Neural cell (in vitro differentiated cells): ENCODE measurements around the gene RPL15. TPM values are rescaled to one million over a fixed set of nuclear protein-coding genes. Genes with fewer than 3 reads are reported as not detected.

Source experiments
- H2AFZ ChIP-seq: fragments of 200-600, 300-800 bp; sonication (generic), shearing (Covaris generic); 2 replicates; pipeline ENCODE4 v1.6.0; 2014; ENCODE audit warnings: low read depth, mild to moderate bottlenecking, antibody characterized with exemption, low read length, moderate library complexity
- H3F3A ChIP-seq: fragments of 200-600 bp; shearing (Covaris generic); 2 replicates; pipeline ENCODE4 v1.6.1; 2016; ENCODE audit warnings: mild to moderate bottlenecking, moderate library complexity, mixed read lengths, antibody characterized with exemption, low read length; ENCODE audit not compliant: insufficient read depth, poor library complexity, severe bottlenecking
- H3K27ac ChIP-seq: fragments of 200-600, 300-800 bp; sonication (generic), shearing (Covaris generic); 2 replicates; pipeline ENCODE4 v1.5.1; 2014; ENCODE audit warnings: mild to moderate bottlenecking, low read length, moderate library complexity
- H3K27me3 ChIP-seq: fragments of 300-800, 200-600 bp; sonication (generic), shearing (Covaris generic); 2 replicates; pipeline ENCODE4 v1.6.0; 2014; ENCODE audit warnings: mild to moderate bottlenecking, low read depth, low read length, moderate library complexity; ENCODE audit not compliant: insufficient read depth
- H3K36me3 ChIP-seq: fragments of 300-800, 200-600 bp; sonication (generic), shearing (Covaris generic); 2 replicates; pipeline ENCODE4 v1.5.1; 2014; ENCODE audit warnings: mild to moderate bottlenecking, antibody characterized with exemption, low read length, moderate library complexity; ENCODE audit not compliant: insufficient read depth
- H3K4me2 ChIP-seq: fragments of 300-800, 200-600 bp; sonication (generic), shearing (Covaris generic); 2 replicates; pipeline ENCODE4 v1.6.0; 2014; ENCODE audit warnings: mild to moderate bottlenecking, low read length
- H3K4me3 ChIP-seq: fragments of 300-800, 200-600 bp; sonication (generic), shearing (Covaris generic); 2 replicates; pipeline ENCODE4 v1.5.1; 2014; ENCODE audit warnings: mild to moderate bottlenecking, low read length, moderate library complexity
- H3K79me2 ChIP-seq: fragments of 200-600 bp; shearing (Covaris generic); replicated peaks from 2 replicates; pipeline ENCODE4 v1.6.0; 2014; ENCODE audit warnings: mild to moderate bottlenecking, low read length, moderate library complexity; ENCODE audit not compliant: insufficient read depth
- H3K9ac ChIP-seq: fragments of 300-800, 200-600 bp; sonication (generic), shearing (Covaris generic); 2 replicates; pipeline ENCODE4 v1.6.1; 2016; ENCODE audit warnings: mild to moderate bottlenecking, low read length, mixed read lengths
- H3K9me2 ChIP-seq: fragments of 200-600 bp; shearing (Covaris generic); 2 replicates; pipeline ENCODE4 v1.6.1; 2016; ENCODE audit warnings: mild to moderate bottlenecking, low read length, mixed read lengths; ENCODE audit not compliant: insufficient read depth
- H3K9me3 ChIP-seq: fragments of 200-600, 300-800 bp; sonication (generic), shearing (Covaris generic); 2 replicates; pipeline ENCODE4 v1.6.1; 2016; ENCODE audit warnings: mild to moderate bottlenecking, mixed run types, low read length, moderate library complexity, mixed read lengths
- H4K20me1 ChIP-seq: fragments of 200-600 bp; shearing (Covaris generic); 2 replicates; pipeline ENCODE4 v1.6.1; 2016; ENCODE audit warnings: mild to moderate bottlenecking, mixed run types; ENCODE audit not compliant: insufficient read depth
- CTCF ChIP-seq: fragments of 450-650 bp; IDR thresholded peaks from 2 replicates; pipeline ENCODE4 v1.5.1; 2014; ENCODE audit warnings: antibody characterized with exemption, mild to moderate bottlenecking, moderate library complexity; ENCODE audit not compliant: poor library complexity, severe bottlenecking
- EP300 ChIP-seq: fragments of 450-650 bp; conservative IDR thresholded peaks from 2 replicates; pipeline ENCODE4 v1.6.1; 2014; ENCODE audit warnings: antibody characterized with exemption, mild to moderate bottlenecking, moderate library complexity; ENCODE audit not compliant: poor library complexity, severe bottlenecking
- EZH2 ChIP-seq: fragments of 200-600, 300-800 bp; shearing (Covaris generic), sonication (generic); IDR thresholded peaks from 2 replicates; pipeline ENCODE4 v1.6.1; 2014; ENCODE audit warnings: antibody characterized with exemption, low read length, borderline replicate concordance, mild to moderate bottlenecking; ENCODE audit not compliant: insufficient read depth, poor library complexity, severe bottlenecking
- MXI1 ChIP-seq: fragments of 450-650 bp; conservative IDR thresholded peaks from 2 replicates; pipeline ENCODE4 v1.6.1; 2014; ENCODE audit warnings: antibody characterized with exemption, mild to moderate bottlenecking; ENCODE audit not compliant: poor library complexity, severe bottlenecking
- POLR2AphosphoS5 ChIP-seq: IDR thresholded peaks from 2 replicates; pipeline ENCODE4 v1.6.1; 2012
- RAD21 ChIP-seq: fragments of 450-650 bp; conservative IDR thresholded peaks from 2 replicates; pipeline ENCODE4 v1.6.1; 2014; ENCODE audit warnings: antibody characterized with exemption, mild to moderate bottlenecking, moderate library complexity
- REST ChIP-seq: IDR thresholded peaks from 2 replicates; pipeline ENCODE4 v1.6.1; 2012; ENCODE audit warnings: borderline replicate concordance
- SMC3 ChIP-seq: fragments of 450-650 bp; conservative IDR thresholded peaks from 2 replicates; pipeline ENCODE4 v1.6.1; 2014; ENCODE audit warnings: antibody characterized with exemption, mild to moderate bottlenecking, moderate library complexity; ENCODE audit not compliant: poor library complexity
- TAF1 ChIP-seq: IDR thresholded peaks from 2 replicates; pipeline ENCODE4 v1.6.1; 2012; ENCODE audit warnings: low read depth
- polyA plus RNA-seq: library from polyadenylated mRNA; depleted of rRNA; stranded (reverse); fragments of >200 nt; gene quantifications from 2 replicates; pipeline ENCODE4 v1.2.3, GENCODE V29; 2014

Gene RPL15
- polyA plus RNA-seq, 1 donor from 2014 or later = 3,247 TPM

- Histone ChIP-seq H3K9me2 (no peaks in the 10 kb centered on the region), H3K4me3 (no peak overlapping the region), H3K27me3 (no peaks in the 10 kb centered on the region), H4K20me1 (no peaks in the 10 kb centered on the region), H3K9ac (no peak overlapping the region), H2AFZ (no peak overlapping the region), H3K36me3 (no peaks in the 10 kb centered on the region), H3K27ac (no peak overlapping the region), H3K4me2 (no peak overlapping the region), H3K9me3 (no peaks in the 10 kb centered on the region), H3K79me2 (no peaks in the 10 kb centered on the region), H3F3A (no peaks in the 10 kb centered on the region)
- no peak for TF ChIP-seq REST
- TF ChIP-seq CTCF = no peak
- no peak for TF ChIP-seq POLR2AphosphoS5
- TF ChIP-seq EZH2 = no peak
- TF ChIP-seq SMC3 = no peak
- TF ChIP-seq TAF1 = no peak
These were observed 17.3 kb downstream of the RPL15 start for GRCh38 chr3:23934253-23934652.

- H4K20me1 ChIP-seq = no peaks in the 10 kb centered on the region
- no peak overlapping the region for H3K4me3 ChIP-seq
- TF ChIP-seq RAD21 (no peak), MXI1 (no peak), SMC3 (no peak), CTCF (no peak), REST (no peak), EP300 (no peak), POLR2AphosphoS5 (no peak), EZH2 (no peak), TAF1 (no peak)
These were observed 20.4 kb downstream of the RPL15 start for GRCh38 chr3:23937296-23937695.

More at GRCh38 chr3:23937296-23937695, 20.4 kb downstream of the RPL15 start:
- H3K79me2 ChIP-seq = no peaks in the 10 kb centered on the region
- H3K27ac ChIP-seq = no peak overlapping the region
- no peaks in the 10 kb centered on the region for H3F3A ChIP-seq
- H3K4me2 ChIP-seq = no peak overlapping the region
- no peaks in the 10 kb centered on the region for H3K9me3 ChIP-seq
- no peak overlapping the region for H2AFZ ChIP-seq
- H3K9me2 ChIP-seq = no peaks in the 10 kb centered on the region
- no peaks in the 10 kb centered on the region for H3K27me3 ChIP-seq
- no peak overlapping the region for H3K9ac ChIP-seq
- H3K36me3 ChIP-seq = no peaks in the 10 kb centered on the region
